RWPE1 (cell line): ENCODE measurements around the gene AK1.

Experiments
- CTCF ChIA-PET: fragments of 350-600 bp; sonication (Branson Sonifier 250); formaldehyde crosslinking; extraction: SDS; loops from one replicate; lab custom pipeline; 2021; lab: Yijun Ruan, JAX
- POLR2A ChIA-PET: fragments of 400-600 bp; formaldehyde crosslinking; extraction: SDS; loops from one replicate; lab custom pipeline; 2020; ENCODE audit warnings: antibody characterized with exemption; ENCODE audit not compliant: low non-redundant PET; lab: Yijun Ruan, JAX
- DNase-seq: peaks from one replicate; pipeline ENCODE4 v3.0.0; 2012; ENCODE audit warnings: low spot score
- H3K27ac ChIP-seq: fragments of 450-650 bp; 2 replicates; pipeline ENCODE4 v1.5.1; 2017
- TF ChIP-seq, protein P1 (sequence below): fragments of 450-650 bp; conservative IDR thresholded peaks from 2 replicates; pipeline ENCODE4 v1.5.1; 2017; ENCODE audit warnings: low read depth, mild to moderate bottlenecking

Gene AK1

DNA sequence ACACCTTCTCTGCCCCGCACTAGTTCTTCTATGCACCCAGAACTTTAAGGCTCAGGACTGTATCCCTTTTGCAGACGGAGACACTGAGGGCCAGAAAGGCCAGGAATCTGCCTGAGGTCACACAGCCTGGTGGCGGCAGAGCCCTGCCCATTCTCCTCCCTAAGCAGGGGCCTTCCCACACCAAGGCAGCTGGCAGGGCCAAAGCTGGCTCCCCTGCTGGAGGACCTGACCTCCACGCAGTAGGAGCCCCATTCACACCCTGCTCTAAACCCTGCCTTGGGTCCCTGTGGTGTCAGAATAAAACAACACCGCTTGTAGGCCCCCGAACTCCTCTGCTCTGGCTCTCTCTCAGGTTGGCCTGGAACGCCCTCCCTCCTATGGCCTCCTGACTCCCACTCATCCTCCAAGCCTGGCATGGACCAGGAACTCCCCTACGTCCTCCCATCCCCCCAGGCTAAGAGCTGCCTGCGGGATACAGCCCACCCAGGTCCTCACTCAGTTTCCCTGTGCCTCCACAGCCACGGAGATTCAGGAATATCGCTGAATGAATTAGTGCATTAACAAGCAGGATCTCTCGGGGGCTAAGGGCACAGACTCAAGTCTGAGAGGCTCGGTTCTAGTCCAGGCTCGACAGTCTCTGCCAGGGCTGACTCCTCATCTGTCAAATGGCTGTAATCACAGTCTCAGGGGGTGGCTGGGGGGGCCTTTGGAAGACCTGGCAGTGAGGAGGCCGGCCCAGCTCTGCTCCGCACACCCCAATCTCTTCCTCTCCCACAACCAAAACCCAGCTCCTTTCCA is 19.1 kb upstream of the AK1 start:
- TF ChIP-seq, protein P1, sequence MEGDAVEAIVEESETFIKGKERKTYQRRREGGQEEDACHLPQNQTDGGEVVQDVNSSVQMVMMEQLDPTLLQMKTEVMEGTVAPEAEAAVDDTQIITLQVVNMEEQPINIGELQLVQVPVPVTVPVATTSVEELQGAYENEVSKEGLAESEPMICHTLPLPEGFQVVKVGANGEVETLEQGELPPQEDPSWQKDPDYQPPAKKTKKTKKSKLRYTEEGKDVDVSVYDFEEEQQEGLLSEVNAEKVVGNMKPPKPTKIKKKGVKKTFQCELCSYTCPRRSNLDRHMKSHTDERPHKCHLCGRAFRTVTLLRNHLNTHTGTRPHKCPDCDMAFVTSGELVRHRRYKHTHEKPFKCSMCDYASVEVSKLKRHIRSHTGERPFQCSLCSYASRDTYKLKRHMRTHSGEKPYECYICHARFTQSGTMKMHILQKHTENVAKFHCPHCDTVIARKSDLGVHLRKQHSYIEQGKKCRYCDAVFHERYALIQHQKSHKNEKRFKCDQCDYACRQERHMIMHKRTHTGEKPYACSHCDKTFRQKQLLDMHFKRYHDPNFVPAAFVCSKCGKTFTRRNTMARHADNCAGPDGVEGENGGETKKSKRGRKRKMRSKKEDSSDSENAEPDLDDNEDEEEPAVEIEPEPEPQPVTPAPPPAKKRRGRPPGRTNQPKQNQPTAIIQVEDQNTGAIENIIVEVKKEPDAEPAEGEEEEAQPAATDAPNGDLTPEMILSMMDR, result no peak
- peak overlapping the region; percentile 84 for H3K27ac ChIP-seq
- ChIA-PET CTCF (no interaction called here), POLR2A (no interaction called here)
- no peak for DNase-seq

- TF ChIP-seq, protein P1, result no peak
- ChIA-PET POLR2A (no interaction called here), CTCF (no interaction called here)
- peak overlapping the region; percentile 84 for H3K27ac ChIP-seq
- DNase-seq, result no peak
Measured at GRCh38 chr9:127895811-127896210, 18.3 kb upstream of the AK1 start.

DNA sequence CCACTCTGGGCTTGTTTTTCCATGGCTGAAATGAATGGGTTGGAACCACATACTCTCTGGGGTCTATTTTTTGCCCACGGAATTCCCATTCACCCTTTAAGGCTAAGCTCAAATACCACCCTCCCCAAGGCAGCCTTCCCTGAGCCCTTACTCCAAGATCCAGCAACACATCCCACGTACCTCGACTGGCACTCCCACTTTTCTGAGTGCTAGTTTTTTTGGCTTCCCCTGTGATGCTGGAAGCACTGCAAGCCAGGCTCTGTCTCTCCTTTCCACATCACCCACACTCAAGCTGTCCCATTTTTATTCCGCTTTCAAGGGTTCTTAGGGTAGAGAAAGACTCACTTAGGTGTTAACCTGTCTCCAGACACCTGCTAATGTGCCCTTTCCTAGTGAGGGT is 15.9 kb upstream of the AK1 start:
- DNase-seq, result no peak
- TF ChIP-seq, protein P1, result no peak
- POLR2A ChIA-PET, result no interaction called here
- CTCF ChIA-PET, result no interaction called here
- H3K27ac ChIP-seq, result no peak overlapping the region

- DNase-seq, result no peak
- ChIA-PET POLR2A (no interaction called here), CTCF (no interaction called here)
- TF ChIP-seq, protein P1, result no peak
- H3K27ac ChIP-seq, result no peak overlapping the region
Measured at GRCh38 chr9:127892831-127893230, 15.4 kb upstream of the AK1 start.

DNA sequence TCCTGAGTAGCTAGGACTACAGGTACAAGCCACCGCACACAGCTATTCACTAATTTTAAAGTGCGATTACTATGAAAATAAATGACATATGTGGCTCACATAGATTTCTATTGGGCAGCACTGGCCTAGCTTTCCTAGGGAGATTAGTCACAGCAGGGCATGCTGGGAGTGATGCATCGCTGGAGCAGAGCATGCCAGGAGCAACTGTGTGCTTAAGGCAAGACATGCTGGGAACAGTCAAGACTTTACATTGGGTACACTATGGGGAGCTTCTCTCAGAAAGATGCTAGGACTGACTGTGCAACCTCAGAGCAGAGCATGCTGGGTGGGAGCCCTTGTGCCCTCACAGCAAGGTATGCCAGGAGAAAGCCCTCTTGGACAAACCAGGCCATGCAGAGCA is 12.6 kb upstream of the AK1 start:
- TF ChIP-seq, protein P1, result no peak
- POLR2A ChIA-PET, result no interaction called here
- CTCF ChIA-PET, result interaction anchor here (1.7 kb wide), 1 partner anchor 20 kb away, joined by 11 read pairs; no protein-coding TSS in a partner anchor
- H3K27ac ChIP-seq, result peak overlapping the region; percentile 3
- DNase-seq, result no peak

DNA sequence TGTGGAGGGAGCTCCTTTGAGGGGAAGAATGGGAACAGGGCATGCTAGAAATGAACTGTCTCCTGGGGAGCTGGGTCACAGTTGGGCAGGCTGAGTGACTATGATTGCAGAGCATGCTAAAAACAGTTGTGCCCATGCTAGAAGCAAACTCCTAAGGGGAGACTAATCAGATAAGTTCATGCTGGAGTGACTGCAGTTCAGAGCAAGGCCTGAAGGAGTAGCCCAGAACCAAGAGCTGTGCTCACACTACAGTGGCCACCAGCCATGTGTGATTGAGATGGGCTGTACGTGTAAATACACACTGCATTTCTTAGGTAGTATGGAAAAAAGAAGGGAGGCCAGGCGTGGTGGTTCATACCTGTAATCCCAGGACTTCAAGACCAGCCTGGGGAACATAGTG is 10.3 kb upstream of the AK1 start:
- ChIA-PET CTCF (interaction anchor here (1.0 kb wide), 1 partner anchor 10 kb away, joined by 3 read pairs; no protein-coding TSS in a partner anchor), POLR2A (interaction anchor here (0.6 kb wide), 1 partner anchor 9 kb away, joined by 19 read pairs; no protein-coding TSS in a partner anchor)
- H3K27ac ChIP-seq, result peak overlapping the region; percentile 9
- TF ChIP-seq, protein P1, result no peak
- DNase-seq, result no peak
